ENCODE results near the gene F12.
"Not testable (repeated sequence)": the region's sequence is repeated elsewhere in the genome, so short reads cannot be mapped to it uniquely, and the experiment has no call there.

Gene F12

GRCh38 chr5:177386542-177386941 lies 22.8 kb downstream of the F12 start:
- DNase-seq (ENCODE audit: low read depth), result no peak

DNA sequence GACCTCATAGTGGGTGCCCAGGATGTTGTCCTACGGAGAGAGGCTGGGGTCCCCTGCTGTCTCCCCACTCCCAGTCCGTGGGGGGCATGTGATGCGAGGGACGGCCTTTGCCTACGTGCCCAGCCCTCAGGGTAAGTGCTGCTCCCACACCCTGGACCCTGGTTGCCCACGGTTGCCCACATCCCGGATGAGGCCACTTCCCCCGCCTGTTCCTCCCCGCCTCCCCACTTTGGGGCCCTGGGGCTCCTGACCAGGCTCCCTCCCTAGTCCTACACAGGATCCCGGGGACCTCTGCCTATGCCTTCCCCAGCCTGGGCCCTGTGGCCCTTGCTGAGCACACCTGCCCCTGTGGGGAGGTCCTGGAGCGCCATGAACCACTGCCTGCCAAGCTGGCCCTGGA lies 23.6 kb downstream of the F12 start:
- no peak for DNase-seq (ENCODE audit: low read depth)

GRCh38 chr5:177384134-177384533 lies 25.2 kb downstream of the F12 start, which contains the start of gene SLC34A1:
TSS of gene SLC34A1 (plus strand) at chr5:177384434. CDS start at chr5:177385742, 1,308 bp downstream.
- no peak for DNase-seq (ENCODE audit: low read depth)

GRCh38 chr5:177383181-177383580 lies 26.2 kb downstream of the F12 start:
- DNase-seq (ENCODE audit: low read depth), result no peak

GRCh38 chr5:177382423-177383029 lies 26.8 kb downstream of the F12 start:
- DNase-seq (ENCODE audit: low read depth), result no peak

GRCh38 chr5:177380805-177381126 lies 28.6 kb downstream of the F12 start:
- no peak for DNase-seq (ENCODE audit: low read depth)

DNA sequence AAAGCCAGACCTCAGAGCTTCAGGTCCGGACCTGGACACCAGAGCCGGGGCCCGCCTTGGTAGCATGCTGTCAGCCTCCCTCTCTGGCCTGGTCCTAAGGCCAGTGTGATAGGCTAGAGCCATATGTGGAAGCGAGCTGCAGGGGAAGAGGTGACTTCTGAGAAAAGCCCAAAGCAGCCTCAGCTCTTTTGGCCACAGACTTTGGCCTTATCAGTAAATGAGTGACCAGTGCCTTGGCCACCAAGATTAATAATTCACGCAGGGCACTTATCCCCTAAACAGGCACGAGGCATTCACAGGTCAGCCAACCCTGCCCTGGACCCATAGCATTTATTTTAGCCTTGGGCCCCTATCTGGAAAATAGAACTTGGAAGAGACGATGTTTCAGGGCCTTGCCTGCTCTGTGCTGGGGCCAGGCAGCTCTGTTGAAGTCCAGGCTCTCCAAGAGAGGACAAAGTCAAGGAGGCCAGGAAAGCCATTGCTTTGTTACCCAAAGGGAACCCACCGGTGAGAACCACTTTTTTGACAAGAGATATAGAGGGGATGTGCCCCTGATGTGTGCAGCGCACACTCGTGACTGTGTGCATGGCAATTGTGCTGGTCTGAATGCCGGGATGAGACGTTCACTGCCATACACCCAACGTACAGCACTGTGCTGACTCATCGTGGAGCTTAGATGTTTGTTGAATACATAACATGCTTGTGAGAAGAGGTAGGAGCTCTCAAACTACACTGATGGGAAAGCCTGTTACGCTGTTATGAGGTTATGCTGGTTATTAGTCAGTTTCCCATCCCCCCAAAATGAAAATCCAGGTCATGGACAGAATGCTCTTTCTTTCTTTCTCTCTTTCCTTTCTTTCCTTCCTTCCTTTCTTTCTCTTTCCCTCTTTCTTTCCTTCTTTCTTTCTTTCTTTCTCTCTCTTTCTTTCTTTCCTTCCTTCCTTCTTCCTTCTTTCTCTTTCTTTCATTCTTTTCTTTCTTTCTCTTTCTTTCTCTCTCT lies 30.2 kb downstream of the F12 start:
- DNase-seq (ENCODE audit: low read depth), result no peak

DNA sequence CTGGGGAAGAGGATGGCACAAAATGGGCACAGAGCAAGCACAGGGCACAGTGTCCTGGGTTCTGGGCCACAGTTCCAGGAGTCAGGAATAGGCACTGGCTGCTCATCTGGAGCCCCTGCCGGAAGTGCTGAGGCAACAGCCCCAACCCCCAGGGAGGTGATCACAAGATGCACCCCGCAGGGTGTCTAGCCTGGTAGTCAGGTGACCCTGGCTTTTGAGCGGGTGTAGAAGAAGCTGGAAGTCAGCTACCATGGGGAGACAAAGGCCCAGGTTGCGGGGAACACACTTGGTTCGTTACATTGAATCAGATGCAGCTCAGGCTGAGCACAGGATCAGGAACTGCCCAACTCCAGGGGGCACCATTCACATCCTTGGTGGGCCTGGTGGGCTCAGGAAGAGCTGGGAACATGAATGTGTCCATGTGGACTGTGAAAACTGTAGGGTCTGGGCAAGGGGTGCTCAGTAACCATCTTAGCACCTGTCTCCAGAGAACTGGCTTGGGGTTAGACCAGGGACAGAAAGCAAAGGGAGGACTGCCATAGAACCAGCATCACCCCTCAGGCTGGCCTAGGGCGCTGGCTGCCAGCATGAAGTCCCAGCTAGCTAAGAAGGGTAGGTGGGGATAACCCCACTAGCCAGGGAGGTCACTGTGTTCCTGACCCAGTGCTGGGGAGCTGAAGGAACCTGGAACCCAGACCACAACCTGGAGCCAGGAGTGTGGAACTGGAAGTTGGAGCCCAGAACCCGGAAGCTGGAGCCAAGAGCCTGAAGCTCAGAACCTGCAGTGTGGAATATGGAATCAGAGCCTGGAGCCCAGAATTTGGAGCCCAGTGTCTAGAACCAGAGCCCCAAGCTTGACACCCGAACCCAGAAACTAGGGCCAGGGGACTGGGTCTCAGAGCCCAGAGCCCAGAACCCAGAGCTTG lies 31.2 kb downstream of the F12 start:
- DNase-seq (ENCODE audit: low read depth), result no peak

DNA sequence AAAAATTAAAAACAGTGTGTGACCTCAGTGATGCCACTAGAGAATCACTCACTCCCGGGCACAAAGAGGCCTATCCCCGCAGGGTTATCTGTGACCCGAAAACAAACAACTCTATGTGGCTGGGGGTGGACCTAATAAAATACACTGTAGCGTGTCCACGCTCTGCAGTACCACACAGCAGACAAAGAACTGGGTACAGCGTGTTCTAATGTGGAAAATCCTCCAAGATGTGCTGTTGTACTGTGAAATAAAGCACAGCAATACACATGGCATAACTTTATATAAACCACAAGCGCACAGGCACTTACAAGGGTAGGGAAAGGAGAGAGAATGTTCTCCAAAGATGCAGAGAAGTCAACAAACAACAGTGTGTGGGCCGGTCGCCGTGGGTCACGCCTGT lies 33.3 kb downstream of the F12 start:
- no peak for DNase-seq (ENCODE audit: low read depth)

GRCh38 chr5:177375516-177375915 lies 33.8 kb downstream of the F12 start:
- DNase-seq (ENCODE audit: low read depth), result not testable (repeated sequence)

DNA sequence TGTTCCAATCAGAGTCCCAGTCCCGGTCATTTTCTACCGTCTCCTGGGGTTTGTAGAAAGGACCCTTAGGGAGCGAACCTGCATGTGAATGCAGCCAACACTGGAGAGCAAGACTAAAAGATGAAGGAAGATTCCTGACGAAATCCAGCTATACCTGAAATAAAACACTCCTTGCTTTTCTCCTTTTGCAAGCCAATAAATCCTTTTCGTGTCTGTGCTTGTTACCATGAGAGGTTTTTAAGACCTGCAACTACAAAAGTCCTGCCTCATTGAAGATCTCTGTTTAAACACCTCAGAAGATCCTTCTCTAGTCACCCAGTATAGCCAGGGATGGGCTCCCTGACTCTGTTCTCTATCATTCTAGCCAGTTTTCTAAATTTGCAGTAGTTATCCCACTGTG lies 35.2 kb downstream of the F12 start:
- no peak for DNase-seq (ENCODE audit: low read depth)

GRCh38 chr5:177373806-177374205 lies 35.6 kb downstream of the F12 start:
- DNase-seq (ENCODE audit: low read depth), result no peak

- DNase-seq (ENCODE audit: low read depth), result no peak
These were observed 36.5 kb downstream of the F12 start for GRCh38 chr5:177372910-177373309.

- DNase-seq (ENCODE audit: low read depth), result no peak
These were observed 37.1 kb downstream of the F12 start for GRCh38 chr5:177372034-177372896.

DNA sequence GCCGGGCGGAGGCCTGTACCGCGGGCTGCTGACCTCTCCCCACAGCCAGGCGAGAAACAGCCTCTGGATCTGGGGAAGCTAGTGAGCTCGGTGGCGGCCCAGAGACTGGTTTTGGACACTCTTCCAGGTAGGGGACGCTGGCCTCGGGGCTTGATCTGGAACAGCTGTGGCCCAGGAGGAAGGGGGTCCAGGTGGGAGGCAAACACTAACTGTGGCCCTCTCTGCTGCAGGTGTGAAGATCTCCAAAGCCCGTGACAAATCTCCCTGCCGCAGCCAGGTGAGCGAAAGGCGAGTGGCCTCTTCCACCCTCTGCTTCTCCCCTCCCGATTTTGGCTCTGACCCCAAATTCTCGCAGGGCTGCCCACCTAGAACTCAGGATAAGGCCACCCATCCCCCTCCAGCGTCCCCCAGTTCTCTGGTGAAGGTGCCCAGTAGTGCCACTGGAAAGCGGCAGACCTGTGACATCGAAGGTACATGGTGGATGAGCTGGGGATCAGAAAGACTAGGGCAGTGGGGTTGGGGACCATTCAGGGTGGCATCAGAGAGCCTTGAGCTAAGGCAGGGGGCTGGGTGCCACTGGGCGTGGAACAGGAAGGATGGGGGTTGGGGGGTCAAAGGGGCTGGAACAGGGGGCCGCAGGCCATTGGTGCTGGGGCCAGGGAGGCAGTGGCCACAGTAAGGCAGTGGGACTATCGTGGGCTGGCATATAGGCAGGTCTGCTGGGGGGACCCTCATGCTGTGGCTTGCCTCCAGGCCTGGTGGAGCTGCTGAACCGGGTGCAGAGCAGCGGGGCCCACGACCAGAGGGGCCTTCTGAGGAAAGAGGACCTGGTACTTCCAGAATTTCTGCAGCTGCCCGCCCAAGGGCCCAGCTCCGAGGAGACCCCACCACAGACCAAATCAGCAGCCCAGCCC lies 38.0 kb downstream of the F12 start:
- DNase-seq (ENCODE audit: low read depth), result no peak

DNA sequence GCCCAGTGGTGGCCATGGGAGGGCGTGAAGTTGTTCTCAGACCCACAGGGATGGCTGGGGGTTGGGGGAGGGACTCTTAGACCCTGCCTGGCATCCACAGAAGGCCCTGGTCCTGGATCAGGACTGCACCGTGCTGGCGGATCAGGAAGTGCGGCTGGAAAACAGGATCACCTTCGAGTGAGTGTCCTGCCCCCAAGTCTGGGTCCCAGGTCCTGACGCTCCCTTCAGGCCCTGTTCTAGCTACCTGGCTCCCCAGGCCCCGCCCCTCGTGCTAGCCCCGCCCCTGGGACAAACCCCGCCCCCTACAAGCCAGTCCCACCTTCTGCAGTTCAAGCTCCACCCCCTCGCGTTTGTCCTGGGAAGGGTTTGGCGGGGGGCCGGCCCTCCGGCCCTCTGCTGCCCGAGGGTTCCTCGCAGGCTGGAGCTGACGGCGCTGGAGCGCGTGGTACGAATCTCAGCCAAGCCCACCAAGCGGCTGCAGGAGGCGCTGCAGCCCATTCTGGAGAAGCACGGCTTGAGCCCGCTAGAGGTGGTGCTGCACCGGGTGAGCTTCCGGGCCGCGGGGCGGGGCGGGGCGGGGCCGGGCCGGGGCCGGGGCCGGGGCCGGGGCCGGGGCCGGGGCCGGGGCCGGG lies 38.8 kb downstream of the F12 start:
- no peak for DNase-seq (ENCODE audit: low read depth)

DNA sequence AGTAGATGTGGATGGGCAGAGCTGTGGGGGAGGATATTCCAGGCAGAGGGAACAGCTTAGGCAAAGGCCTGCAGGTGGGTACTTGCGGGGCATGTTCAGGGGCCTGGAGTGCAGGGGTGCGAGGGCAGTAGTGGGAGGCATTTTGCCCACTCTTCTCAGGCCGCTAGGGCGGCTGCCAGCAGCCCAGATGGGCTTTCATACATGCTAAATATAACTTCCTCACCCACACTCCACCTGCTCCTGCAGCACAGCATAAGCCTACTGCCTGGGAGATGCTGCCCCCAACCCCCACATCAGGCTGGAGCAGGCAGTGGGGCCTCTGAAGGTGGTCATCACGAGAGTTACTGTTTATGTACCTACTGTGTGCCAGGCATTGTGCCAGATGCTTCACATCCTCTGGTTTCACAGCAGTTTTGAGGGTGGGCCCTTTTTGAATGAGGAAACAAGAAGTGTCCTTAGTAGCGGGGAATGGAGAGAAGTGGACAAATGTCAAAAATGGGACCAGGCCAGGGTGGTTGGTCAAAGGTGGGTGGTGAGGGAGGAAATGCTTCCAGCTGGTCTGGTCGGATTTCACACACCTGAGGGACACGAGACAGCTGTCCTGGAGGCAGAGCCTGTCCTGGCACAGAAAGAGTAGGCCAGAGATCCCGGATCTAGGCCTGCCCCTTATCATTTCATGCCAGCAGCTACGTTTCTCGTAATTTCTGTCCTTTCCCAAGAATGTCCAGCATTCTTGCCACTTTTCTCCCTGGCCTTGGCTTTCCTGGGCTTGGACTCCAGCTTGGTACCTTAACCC lies 39.5 kb downstream of the F12 start:
- no peak for DNase-seq (ENCODE audit: low read depth)

- no peak for DNase-seq (ENCODE audit: low read depth)
These were observed 40.3 kb downstream of the F12 start for GRCh38 chr5:177368869-177369644.
